ENCODE results near the gene HIP1R. TPM values are rescaled to one million over a fixed set of nuclear protein-coding genes. Genes with fewer than 3 reads are reported as not detected.

The HIP1R gene
- total RNA-seq, 1 donor from 2014 or later = 33.0 TPM

- no peak for TF ChIP-seq CTCF (IDR thresholded peaks at IDR 0.05)
- Histone ChIP-seq H3K4me1 (peaks cover 16% of the 10 kb centered on the region), H3K4me3 (no peak overlapping the region), H3K27me3 (no peaks in the 10 kb centered on the region), H3K27ac (peak overlapping the region; percentile 11), H3K9me3 (no peaks in the 10 kb centered on the region), H3K36me3 (peaks cover 32% of the 10 kb centered on the region)
- DNase-seq = peak; percentile 82
- peak; percentile 69 for ATAC-seq
- intact Hi-C loops (cut with DNase I) = no loop called here
These were observed 27.8 kb downstream of the HIP1R start for GRCh38 chr12:122862872-122863701.

- Histone ChIP-seq H3K36me3 (peaks cover 50% of the 10 kb centered on the region), H3K4me1 (peaks cover 16% of the 10 kb centered on the region), H3K9me3 (no peaks in the 10 kb centered on the region), H3K27ac (no peak overlapping the region), H3K4me3 (no peak overlapping the region), H3K27me3 (no peaks in the 10 kb centered on the region)
- DNase-seq (peak; percentile 28), ATAC-seq (no peak)
- intact Hi-C loops (cut with DNase I) = no loop called here
- no peak for TF ChIP-seq CTCF (IDR thresholded peaks at IDR 0.05)
These were observed 29.6 kb downstream of the HIP1R start for GRCh38 chr12:122864894-122865253.

GRCh38 chr12:122865268-122866231 lies 30.3 kb downstream of the HIP1R start:
- intact Hi-C loops (cut with DNase I) = no loop called here
- H3K4me3 ChIP-seq = no peak overlapping the region
- no peaks in the 10 kb centered on the region for H3K9me3 ChIP-seq
- peaks cover 57% of the 10 kb centered on the region for H3K36me3 ChIP-seq
- H3K27me3 ChIP-seq = no peaks in the 10 kb centered on the region
- H3K4me1 ChIP-seq = peaks cover 22% of the 10 kb centered on the region
- DNase-seq (peak; percentile 72), ATAC-seq (peak; percentile 35)
- no peak overlapping the region for H3K27ac ChIP-seq
- TF ChIP-seq CTCF (IDR thresholded peaks at IDR 0.05) = peak; percentile 40

GRCh38 chr12:122866379-122866778 lies 31.1 kb downstream of the HIP1R start:
- peaks cover 58% of the 10 kb centered on the region for H3K36me3 ChIP-seq
- TF ChIP-seq CTCF (IDR thresholded peaks at IDR 0.05) = no peak
- H3K4me1 ChIP-seq = peaks cover 31% of the 10 kb centered on the region
- H3K27ac ChIP-seq = no peak overlapping the region
- no peaks in the 10 kb centered on the region for H3K27me3 ChIP-seq
- H3K9me3 ChIP-seq = no peaks in the 10 kb centered on the region
- DNase-seq = peak; percentile 54
- H3K4me3 ChIP-seq = no peak overlapping the region
- intact Hi-C loops (cut with DNase I) = no loop called here
- no peak for ATAC-seq

GRCh38 chr12:122866950-122867607 lies 31.8 kb downstream of the HIP1R start:
- DNase-seq (peak; percentile 53), ATAC-seq (no peak)
- no peak for TF ChIP-seq CTCF (IDR thresholded peaks at IDR 0.05)
- H3K27me3 ChIP-seq = no peaks in the 10 kb centered on the region
- H3K36me3 ChIP-seq = peaks cover 58% of the 10 kb centered on the region
- no peak overlapping the region for H3K27ac ChIP-seq
- H3K4me3 ChIP-seq = no peak overlapping the region
- H3K4me1 ChIP-seq = peaks cover 35% of the 10 kb centered on the region
- intact Hi-C loops (cut with DNase I) = no loop called here
- H3K9me3 ChIP-seq = no peaks in the 10 kb centered on the region
